HepG2 (cell line): ENCODE measurements around the gene GART. TPM values are rescaled to one million over a fixed set of nuclear protein-coding genes. Genes with fewer than 3 reads are reported as not detected.

Experiments used
- ARID4A ChIP-seq: sonication (generic); formaldehyde crosslinking; IDR thresholded peaks from 2 replicates; pipeline ENCODE4 v1.5.0; 2020; ENCODE audit warnings: mild to moderate bottlenecking, missing genetic modification reagents, borderline replicate concordance
- ARID5B ChIP-seq: IDR thresholded peaks from 2 replicates; pipeline ENCODE4 v1.4.0; 2020; ENCODE audit warnings: mild to moderate bottlenecking, missing genetic modification reagents
- CCDC6 ChIP-seq: sonication (generic); formaldehyde crosslinking; IDR thresholded peaks from 2 replicates; pipeline ENCODE4 v1.8.1; 2022; ENCODE audit warnings: mild to moderate bottlenecking, missing genetic modification reagents, moderate library complexity
- CENPT ChIP-seq: sonication (generic); formaldehyde crosslinking; IDR thresholded peaks from 2 replicates; pipeline ENCODE4 v1.8.0; 2022; ENCODE audit warnings: low read depth, mild to moderate bottlenecking, moderate library complexity, missing genetic modification reagents
- DR1 ChIP-seq: sonication (generic); formaldehyde crosslinking; IDR thresholded peaks from 2 replicates; pipeline ENCODE4 v1.8.0; 2021; ENCODE audit warnings: mild to moderate bottlenecking, missing genetic modification reagents, inconsistent platforms
- ETS1 ChIP-seq: sonication (generic); formaldehyde crosslinking; IDR thresholded peaks from 2 replicates; pipeline ENCODE4 v1.4.0; 2020; ENCODE audit warnings: missing genetic modification reagents
- FOXP4 ChIP-seq: sonication (generic); formaldehyde crosslinking; IDR thresholded peaks from 2 replicates; pipeline ENCODE4 v1.4.0; 2020; ENCODE audit warnings: missing genetic modification reagents
- KDM5A ChIP-seq: fragments of 200-600 bp; sonication (generic); IDR thresholded peaks from 2 replicates; pipeline ENCODE4 v1.7.0; 2018; ENCODE audit warnings: antibody characterized with exemption, mild to moderate bottlenecking, low read length, borderline replicate concordance
- PAF1 ChIP-seq: IDR thresholded peaks from 2 replicates; pipeline ENCODE4 v1.6.1; 2016; ENCODE audit warnings: missing genetic modification reagents, missing compliant biosample characterization
- PRMT3 ChIP-seq: sonication (generic); formaldehyde crosslinking; IDR thresholded peaks from 2 replicates; pipeline ENCODE4 v1.8.1; 2022; ENCODE audit warnings: low read depth, mild to moderate bottlenecking, moderate library complexity, missing genetic modification reagents, borderline replicate concordance
- TRAFD1 ChIP-seq: sonication (generic); formaldehyde crosslinking; IDR thresholded peaks from 2 replicates; pipeline ENCODE4 v1.5.1; 2020; ENCODE audit warnings: missing genetic modification reagents, mild to moderate bottlenecking, borderline replicate concordance
- ZNF674 ChIP-seq: sonication (generic); formaldehyde crosslinking; IDR thresholded peaks from 2 replicates; pipeline ENCODE4 v1.5.0; 2020; ENCODE audit warnings: low read depth, mild to moderate bottlenecking, missing genetic modification reagents
- ZSCAN12 ChIP-seq: sonication (generic); formaldehyde crosslinking; IDR thresholded peaks from 2 replicates; pipeline ENCODE4 v1.9.0; 2021; ENCODE audit warnings: mild to moderate bottlenecking, missing genetic modification reagents
- polyA plus RNA-seq, 8 experiments: library from polyadenylated mRNA; depleted of rRNA in 3 of 8; stranded (reverse) in 7 of 8; unstranded in 1 of 8; fragments of >200 nt; fragmentation: Illumina TruSeq in 4 of 8; extraction: Trizol in 4 of 8; gene quantifications; 2 replicates each; pipeline versions ENCODE4 v1.2.1 to v1.2.3, GENCODE V29; 2011 to 2016; ENCODE audit warnings: low read depth in 4 of 8, missing spikeins in 1 of 8, mixed read lengths in 1 of 8; ENCODE audit not compliant: insufficient read depth in 1 of 8
- total RNA-seq, 5 experiments: library from RNA; depleted of rRNA; stranded (reverse); fragments of >200 nt; fragmentation: Illumina TruSeq; extraction: Trizol; gene quantifications; 2 replicates each; pipeline ENCODE4 v1.2.3, GENCODE V29; 2016; ENCODE audit warnings: low read depth in 1 of 5

Gene GART
- total and polyA plus RNA-seq, 2 of the 13 experiments (the other 11 are each of a cell fraction or from before 2014, with no cell fraction given) = 17.9 to 109 TPM

- 0 out of 2 replicates have a peak, but pooled peaks have one; percentile 14 for TF ChIP-seq TRAFD1 (CRISPR knock-in tag)
- 0 out of 2 replicates have a peak, but pooled peaks have one; percentile 73 for TF ChIP-seq PRMT3 (CRISPR knock-in tag)
- 0 out of 2 replicates have a peak, but pooled peaks have one; percentile 37 for TF ChIP-seq ETS1 (CRISPR knock-in tag)
- TF ChIP-seq DR1 (CRISPR knock-in tag) = peak; percentile 32; the same call in 1 of the 2 replicates
- TF ChIP-seq ARID4A = peak; percentile 84; the same call in 1 of the 2 replicates
- TF ChIP-seq ZSCAN12 = no peak
- no peak for TF ChIP-seq CENPT (CRISPR knock-in tag)
- TF ChIP-seq CCDC6 = no peak; the same call in 1 of the 2 replicates
- no peak for TF ChIP-seq ZNF674
- no peak; the same call in 1 of the 2 replicates for TF ChIP-seq KDM5A
- no peak for TF ChIP-seq PAF1
- peak; percentile 45 for TF ChIP-seq ARID5B
- peak; percentile 49; the same call in 1 of the 2 replicates for TF ChIP-seq FOXP4
Observed at GRCh38 chr21:33541756-33542639, at the start of gene GART (continued).
